ENCODE data around the gene TFF3. TPM values are rescaled to one million over a fixed set of nuclear protein-coding genes. Genes with fewer than 3 reads are reported as not detected.

The TFF3 gene
- total and polyA plus RNA-seq, 10 of the 15 experiments (the other 5 are each of a cell fraction or from before 2014, with no cell fraction given) = not detected

DNA sequence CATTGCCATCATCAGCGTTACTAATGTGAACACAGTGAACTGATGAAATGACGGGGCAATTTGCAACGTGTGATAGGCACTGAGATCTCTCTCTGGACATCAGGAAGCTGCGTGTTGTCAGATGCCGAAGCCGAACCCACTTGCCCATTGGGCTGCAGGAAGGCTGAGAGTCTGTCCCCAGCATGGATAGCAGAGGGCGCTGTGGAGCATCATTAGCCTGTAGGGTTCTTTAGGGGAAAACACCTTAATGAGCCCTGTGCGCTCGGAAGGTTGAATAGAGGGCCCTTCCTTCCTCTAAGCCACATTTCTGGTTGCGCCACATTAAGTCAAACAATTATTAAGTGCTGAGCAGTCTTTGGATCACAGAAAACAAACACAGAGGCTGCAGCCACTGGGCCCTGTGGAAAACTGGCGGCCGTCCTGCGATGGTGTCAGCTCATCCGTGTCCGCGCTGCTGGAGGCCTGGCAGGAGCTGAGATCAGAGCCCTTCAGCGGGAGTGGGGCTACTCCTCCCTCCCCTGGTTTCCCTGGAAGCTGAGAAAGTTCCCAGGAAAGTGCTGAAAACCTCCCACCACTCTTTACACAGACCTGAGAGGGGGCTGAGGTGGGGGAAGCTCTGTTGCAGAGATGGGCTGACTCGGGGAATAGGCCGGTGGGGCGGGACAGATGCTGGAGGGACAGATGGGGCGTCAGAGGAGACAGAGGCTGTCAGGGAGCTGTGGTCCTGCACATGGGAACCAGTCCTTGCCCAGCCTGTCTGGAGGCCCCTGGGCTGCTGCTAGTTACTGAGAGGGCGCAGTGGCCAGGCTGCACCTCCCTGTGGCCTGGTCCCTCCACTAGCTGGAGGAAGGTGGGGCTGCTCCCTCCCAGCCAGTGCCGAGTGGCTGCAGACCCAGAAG lies 22.9 kb upstream of the TFF3 start (continued):
- peak; percentile 87 for TF ChIP-seq SMC3 (IDR thresholded peaks at IDR 0.05; ENCODE audit: borderline replicate concordance, low read length)
- no peak for TF ChIP-seq IKZF1 (conservative IDR thresholded peaks at IDR 0.05)
- 0 out of 4 replicates have a peak, but pooled peaks of 1 of the 2 experiments have one; percentile 28 for TF ChIP-seq IKZF2 (IDR thresholded peaks at IDR 0.05)
- TF ChIP-seq NBN (IDR thresholded peaks at IDR 0.05) = no peak
- no peak for TF ChIP-seq TCF7 (IDR thresholded peaks at IDR 0.05; ENCODE audit: borderline replicate concordance)
- TF ChIP-seq SRF (IDR thresholded peaks at IDR 0.05; ENCODE audit: low read depth in 2 of 2, low read length in 2 of 2) = no peak
- TF ChIP-seq ZNF384 (IDR thresholded peaks at IDR 0.05; ENCODE audit: borderline replicate concordance, low read depth, low read length) = no peak
- TF ChIP-seq WRNIP1 (IDR thresholded peaks at IDR 0.05; ENCODE audit: borderline replicate concordance, low read depth, low read length) = no peak
- TF ChIP-seq TCF3 (IDR thresholded peaks at IDR 0.05; ENCODE audit: borderline replicate concordance, insufficient read depth, low read depth, low read length) = no peak
- no peak for TF ChIP-seq SREBF1 (IDR thresholded peaks at IDR 0.05; ENCODE audit: low read length)
- TF ChIP-seq NFXL1 (IDR thresholded peaks at IDR 0.05; ENCODE audit: borderline replicate concordance) = no peak
- TF ChIP-seq, protein P1, sequence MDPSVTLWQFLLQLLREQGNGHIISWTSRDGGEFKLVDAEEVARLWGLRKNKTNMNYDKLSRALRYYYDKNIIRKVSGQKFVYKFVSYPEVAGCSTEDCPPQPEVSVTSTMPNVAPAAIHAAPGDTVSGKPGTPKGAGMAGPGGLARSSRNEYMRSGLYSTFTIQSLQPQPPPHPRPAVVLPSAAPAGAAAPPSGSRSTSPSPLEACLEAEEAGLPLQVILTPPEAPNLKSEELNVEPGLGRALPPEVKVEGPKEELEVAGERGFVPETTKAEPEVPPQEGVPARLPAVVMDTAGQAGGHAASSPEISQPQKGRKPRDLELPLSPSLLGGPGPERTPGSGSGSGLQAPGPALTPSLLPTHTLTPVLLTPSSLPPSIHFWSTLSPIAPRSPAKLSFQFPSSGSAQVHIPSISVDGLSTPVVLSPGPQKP (IDR thresholded peaks at IDR 0.05; ENCODE audit: low read depth, low read length) = no peak
- TF ChIP-seq IRF4 (IDR thresholded peaks at IDR 0.05; ENCODE audit: low read depth, low read length) = 0 out of 2 replicates have a peak, but pooled peaks have one; percentile 7
- no peak for TF ChIP-seq ATF3 (IDR thresholded peaks at IDR 0.05; ENCODE audit: borderline replicate concordance, extremely low read depth, low read depth, low read length)
- TF ChIP-seq RCOR1 (conservative IDR thresholded peaks at IDR 0.05; ENCODE audit: low read depth, low read length) = no peak
- TF ChIP-seq CBFB (IDR thresholded peaks at IDR 0.05; ENCODE audit: low read depth) = no peak
- TF ChIP-seq CHD1 (IDR thresholded peaks at IDR 0.05; ENCODE audit: low read depth, low read length) = no peak
- TF ChIP-seq LARP7 (IDR thresholded peaks at IDR 0.05) = no peak
- TF ChIP-seq MYB (IDR thresholded peaks at IDR 0.05; ENCODE audit: borderline replicate concordance, low read depth, low read length) = no peak
- TF ChIP-seq ZBTB4 (CRISPR knock-in tag; IDR thresholded peaks at IDR 0.05) = no peak
- no peak for TF ChIP-seq SPI1 (IDR thresholded peaks at IDR 0.05; ENCODE audit: borderline replicate concordance, insufficient read depth, low read depth, low read length)
- no peak for TF ChIP-seq MTA2 (IDR thresholded peaks at IDR 0.05; ENCODE audit: low read depth)
- TF ChIP-seq KAT2A (conservative IDR thresholded peaks at IDR 0.05; ENCODE audit: control insufficient read depth, low read depth, low read length) = no peak
- TF ChIP-seq TBL1XR1 (IDR thresholded peaks at IDR 0.05; ENCODE audit: low read depth, low read length) = no peak

Data from GM12878 (cell line).